NB4 (cell line): ENCODE data around the gene SPIB.
A peak's percentile ranks its signal among the peaks of the same experiment; 100 is the strongest.

Source experiments
- DNase-seq: peaks from one replicate; pipeline ENCODE4 v3.0.0; 2010; ENCODE audit warnings: low read depth
- H3K4me3 ChIP-seq: one replicate; pipeline ENCODE4 v1.5.1; 2011; ENCODE audit warnings: mild to moderate bottlenecking, low read depth, low read length, moderate library complexity
- CTCF ChIP-seq: IDR thresholded peaks from one replicate; pipeline ENCODE4 v1.5.1; 2012; ENCODE audit warnings: low read depth, low read length
- MAX ChIP-seq: IDR thresholded peaks from 2 replicates; pipeline ENCODE4 v1.6.1; 2011; ENCODE audit warnings: low read depth, low read length
- MYC ChIP-seq: IDR thresholded peaks from 2 replicates; pipeline ENCODE4 v1.6.1; 2011; ENCODE audit warnings: low read depth, low read length
- POLR2A ChIP-seq: IDR thresholded peaks from 2 replicates; pipeline ENCODE4 v1.6.1; 2011; ENCODE audit warnings: mild to moderate bottlenecking; ENCODE audit not compliant: insufficient read length; ENCODE audit errors: extremely low read depth

SPIB gene

GRCh38 chr19:50432221-50433028, 13.7 kb downstream of the SPIB start, which contains the start of gene MYBPC2:
MYBPC2 (plus strand) TSS chr19:50432892; CDS start chr19:50432954, 62 bp downstream.
- H3K4me3 ChIP-seq = peak within 1 kb of the TSS; percentile 59
- TF ChIP-seq MAX (no peak), CTCF (no peak), POLR2A (no peak), MYC (no peak)
- DNase-seq = no peak

- TF ChIP-seq CTCF (no peak), MYC (no peak), POLR2A (no peak), MAX (no peak)
- H3K4me3 ChIP-seq = no peak overlapping the region
- DNase-seq = no peak
Observed at GRCh38 chr19:50433201-50434180, 14.8 kb downstream of the SPIB start.

GRCh38 chr19:50434525-50434924, 15.8 kb downstream of the SPIB start:
- no peak overlapping the region for H3K4me3 ChIP-seq
- DNase-seq = no peak
- TF ChIP-seq POLR2A (no peak), CTCF (no peak), MAX (no peak), MYC (no peak)

GRCh38 chr19:50435221-50435620, 16.5 kb downstream of the SPIB start:
- H3K4me3 ChIP-seq = no peak overlapping the region
- no peak for TF ChIP-seq MAX
- no peak for TF ChIP-seq CTCF
- no peak for TF ChIP-seq MYC
- TF ChIP-seq POLR2A = no peak
- DNase-seq = no peak

GRCh38 chr19:50435627-50436026, 16.9 kb downstream of the SPIB start:
- no peak for DNase-seq
- no peak for TF ChIP-seq POLR2A
- TF ChIP-seq MYC = no peak
- no peak for TF ChIP-seq CTCF
- no peak for TF ChIP-seq MAX

More at GRCh38 chr19:50435627-50436026, 16.9 kb downstream of the SPIB start:
- H3K4me3 ChIP-seq = no peak overlapping the region
